VCaP (cell line): ENCODE measurements around the gene IQUB.
"Not testable (repeated sequence)": the region's sequence is repeated elsewhere in the genome, so short reads cannot be mapped to it uniquely, and the experiment has no call there.

Source experiments
- H3K27ac ChIP-seq: fragments of 450-650 bp; 2 replicates; pipeline ENCODE4 v1.5.1; 2017
- TF ChIP-seq, protein P1 (sequence below): fragments of 450-650 bp; conservative IDR thresholded peaks from 2 replicates; pipeline ENCODE4 v1.5.1; 2017; ENCODE audit warnings: mild to moderate bottlenecking, moderate library complexity

IQUB gene

DNA sequence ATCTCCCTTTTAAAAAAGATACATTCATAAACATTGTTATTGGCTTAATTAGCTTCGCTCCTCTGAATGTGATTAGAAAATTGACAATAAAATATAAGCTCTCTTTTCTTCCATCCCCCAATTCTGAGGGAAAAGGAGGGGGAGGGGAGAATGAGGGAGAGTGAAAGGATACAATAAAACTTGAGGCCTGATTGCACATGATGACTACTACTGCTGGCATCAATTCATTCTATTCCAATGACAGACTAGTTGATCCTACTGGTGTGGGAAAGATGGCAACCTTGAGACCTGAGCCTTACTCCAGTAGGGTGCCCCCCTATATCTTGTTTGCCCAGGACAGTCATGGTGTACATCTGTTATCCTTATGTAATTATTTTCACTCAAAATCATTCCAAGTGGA lies 4.5 kb upstream of the IQUB start:
- TF ChIP-seq, protein P1, sequence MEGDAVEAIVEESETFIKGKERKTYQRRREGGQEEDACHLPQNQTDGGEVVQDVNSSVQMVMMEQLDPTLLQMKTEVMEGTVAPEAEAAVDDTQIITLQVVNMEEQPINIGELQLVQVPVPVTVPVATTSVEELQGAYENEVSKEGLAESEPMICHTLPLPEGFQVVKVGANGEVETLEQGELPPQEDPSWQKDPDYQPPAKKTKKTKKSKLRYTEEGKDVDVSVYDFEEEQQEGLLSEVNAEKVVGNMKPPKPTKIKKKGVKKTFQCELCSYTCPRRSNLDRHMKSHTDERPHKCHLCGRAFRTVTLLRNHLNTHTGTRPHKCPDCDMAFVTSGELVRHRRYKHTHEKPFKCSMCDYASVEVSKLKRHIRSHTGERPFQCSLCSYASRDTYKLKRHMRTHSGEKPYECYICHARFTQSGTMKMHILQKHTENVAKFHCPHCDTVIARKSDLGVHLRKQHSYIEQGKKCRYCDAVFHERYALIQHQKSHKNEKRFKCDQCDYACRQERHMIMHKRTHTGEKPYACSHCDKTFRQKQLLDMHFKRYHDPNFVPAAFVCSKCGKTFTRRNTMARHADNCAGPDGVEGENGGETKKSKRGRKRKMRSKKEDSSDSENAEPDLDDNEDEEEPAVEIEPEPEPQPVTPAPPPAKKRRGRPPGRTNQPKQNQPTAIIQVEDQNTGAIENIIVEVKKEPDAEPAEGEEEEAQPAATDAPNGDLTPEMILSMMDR = no peak
- no peak overlapping the region for H3K27ac ChIP-seq

DNA sequence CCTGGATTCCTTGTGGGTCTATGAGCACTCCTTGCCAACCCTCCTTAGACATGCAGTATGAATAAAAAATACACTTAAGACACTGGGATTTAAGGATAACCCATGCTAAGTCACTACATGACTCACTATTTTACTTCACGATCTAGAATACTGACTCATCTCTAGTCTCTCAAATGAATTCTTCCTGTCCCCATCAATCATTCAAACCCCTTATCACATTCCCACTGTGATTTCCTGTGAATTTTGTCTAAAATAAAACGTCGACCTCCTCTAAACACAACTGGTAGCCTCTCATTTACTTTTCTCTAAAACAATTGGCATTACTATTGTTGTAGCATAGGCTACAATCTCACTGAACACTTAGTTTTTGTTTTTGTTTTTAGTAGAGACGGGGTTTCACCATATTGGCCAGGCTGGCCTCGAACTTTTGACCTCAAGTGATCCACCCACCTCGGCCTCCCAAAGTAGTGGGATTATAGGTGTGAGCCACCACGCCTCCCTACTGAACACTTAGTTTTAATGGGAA lies 3.9 kb upstream of the IQUB start:
- no peak overlapping the region for H3K27ac ChIP-seq
- TF ChIP-seq, protein P1 = no peak

DNA sequence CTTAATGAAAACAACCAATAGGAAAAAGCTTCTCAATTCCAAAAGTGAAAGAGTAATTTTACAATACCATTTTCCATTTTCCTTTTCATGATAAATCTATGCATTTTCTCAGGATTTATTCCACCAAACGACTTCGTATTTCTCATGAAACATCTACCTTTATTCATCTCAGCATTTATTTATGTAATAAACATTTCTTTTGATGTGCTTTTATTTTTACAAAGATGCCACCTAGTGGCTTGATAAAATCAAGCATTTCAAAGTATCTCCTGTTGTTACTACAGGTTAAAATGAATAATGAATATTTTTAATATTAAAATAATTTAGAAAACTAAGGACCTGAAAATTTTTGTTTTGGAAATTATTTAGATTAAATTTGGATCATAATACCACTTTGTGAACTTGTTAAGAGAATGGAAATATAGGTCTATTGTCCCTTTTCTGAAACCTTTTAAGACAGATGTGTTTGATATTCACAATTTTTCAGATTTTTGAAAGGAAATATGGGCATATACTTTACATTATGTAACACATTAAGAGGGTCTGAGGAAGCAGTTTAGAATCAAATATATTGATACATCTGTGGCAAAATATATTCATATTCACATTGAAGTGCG lies 2.7 kb upstream of the IQUB start:
- TF ChIP-seq, protein P1 = peak; percentile 77
- no peak overlapping the region for H3K27ac ChIP-seq

DNA sequence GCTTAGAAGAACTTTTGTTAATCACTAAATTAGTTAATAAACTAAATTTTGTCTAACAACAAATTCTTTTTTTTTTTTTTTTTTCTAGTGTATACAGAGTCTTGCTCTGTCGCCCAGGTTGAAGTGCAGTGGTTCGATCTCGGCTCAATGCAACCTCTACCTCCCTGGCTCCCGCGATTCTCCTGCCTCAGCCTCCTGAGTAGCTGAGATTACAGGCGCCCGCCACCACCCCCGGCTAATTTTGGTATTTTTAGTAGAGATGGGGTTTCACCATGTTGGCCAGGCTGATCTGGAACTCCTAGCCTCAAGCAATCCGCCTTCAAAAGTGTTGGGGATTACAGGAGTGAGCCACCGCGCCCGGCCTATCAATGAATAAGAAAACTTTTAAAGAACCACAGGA lies 1.1 kb upstream of the IQUB start:
- TF ChIP-seq, protein P1 = no peak
- H3K27ac ChIP-seq = peak overlapping the region; percentile 71

DNA sequence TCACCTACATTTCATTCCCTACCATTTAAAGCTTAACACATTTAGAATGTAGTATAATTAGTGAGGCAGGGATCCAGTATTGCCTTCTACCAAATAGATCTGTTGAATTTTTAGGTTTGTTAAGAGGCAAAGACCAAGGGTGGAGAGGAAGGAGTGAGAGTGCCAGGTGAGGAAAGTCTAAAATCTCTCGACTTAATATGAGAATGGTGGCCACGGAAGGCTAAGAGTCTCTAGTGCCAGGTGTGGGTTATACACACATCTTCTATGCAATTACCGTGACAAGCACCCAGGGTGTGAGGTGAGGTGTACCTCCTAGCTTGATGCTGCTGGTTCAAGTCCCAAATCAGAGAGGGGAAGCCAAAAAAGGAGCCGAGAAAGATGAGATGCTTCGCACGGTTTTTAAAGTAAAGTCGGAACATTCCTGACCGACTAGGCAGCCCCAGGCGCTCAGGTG lies 439 bp downstream of the IQUB start:
- H3K27ac ChIP-seq = peak overlapping the region; percentile 71
- TF ChIP-seq, protein P1 = no peak

DNA sequence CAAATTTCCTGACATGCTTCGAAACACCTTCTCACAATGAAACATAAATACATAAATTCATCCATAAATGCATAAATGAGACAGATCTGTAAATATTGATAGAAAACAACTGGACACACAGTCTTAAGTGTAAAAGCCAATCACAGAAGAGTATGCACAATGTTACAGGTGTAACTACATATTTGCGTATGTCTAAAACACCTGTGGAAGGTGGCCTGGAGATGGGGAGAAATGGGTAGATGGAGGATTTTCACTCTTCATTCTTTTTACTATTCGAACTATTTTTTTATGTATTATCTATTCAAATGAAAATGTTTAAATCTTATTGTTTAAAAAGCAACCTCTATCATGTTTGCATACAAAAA lies 860 bp downstream of the IQUB start:
- TF ChIP-seq, protein P1 = no peak
- H3K27ac ChIP-seq = peak overlapping the region; percentile 71

DNA sequence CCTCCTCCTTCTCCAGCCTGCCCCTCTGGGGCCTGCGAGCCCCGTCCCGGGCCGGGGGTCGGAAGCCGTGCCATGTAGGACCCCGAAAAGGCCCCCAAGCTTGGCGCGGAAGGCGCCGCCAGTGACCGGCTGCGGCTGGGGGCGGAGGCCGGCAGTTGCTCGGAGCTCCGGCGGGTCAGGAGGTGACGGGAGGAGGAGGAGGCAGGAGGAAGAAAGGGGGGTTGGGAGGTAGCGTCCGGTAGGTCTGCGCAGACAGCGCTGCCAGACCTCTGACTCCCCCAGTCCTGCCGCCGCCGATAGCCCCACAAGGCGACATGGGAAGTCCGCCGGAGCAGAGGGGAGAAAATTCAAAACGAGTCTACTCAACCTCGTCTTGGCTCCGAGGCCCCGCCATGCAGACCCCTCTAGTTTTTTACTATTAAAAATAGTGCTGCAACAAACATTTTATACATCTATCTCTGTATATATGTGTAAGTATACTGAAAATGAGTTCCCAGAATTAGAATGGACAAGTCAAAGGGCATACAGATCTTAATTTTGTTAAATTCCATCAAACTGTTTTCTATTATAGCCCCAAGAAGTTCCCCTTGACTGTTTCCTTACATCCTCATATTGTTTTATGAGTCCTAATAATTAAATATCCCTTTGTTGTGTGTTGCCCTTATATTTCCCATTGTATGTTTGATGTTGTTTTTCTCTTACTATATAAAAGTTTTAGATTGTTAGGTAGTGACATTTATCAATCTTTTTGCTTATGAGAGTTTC lies 1.4 kb downstream of the IQUB start:
- H3K27ac ChIP-seq = peak overlapping the region; percentile 71; the same call in 1 of the 2 replicates

DNA sequence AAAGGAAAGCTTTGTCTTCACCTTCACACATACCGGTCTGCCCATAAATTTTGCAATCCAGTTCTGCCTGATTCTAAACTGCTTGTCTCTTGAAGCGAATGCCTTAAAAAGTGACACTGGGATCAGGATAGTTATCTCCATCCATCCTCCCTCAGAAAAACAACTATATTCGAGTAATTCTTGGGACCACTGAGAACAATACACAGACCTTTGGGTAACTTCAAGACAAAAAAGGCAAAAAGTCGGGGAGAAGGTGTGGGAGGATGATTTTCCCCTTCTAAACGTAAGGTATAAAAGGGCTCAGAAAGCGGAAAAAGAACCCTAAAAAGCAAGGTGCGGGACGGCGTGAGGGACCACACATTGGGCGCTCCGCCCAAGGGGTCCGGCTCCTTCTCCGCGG lies 2.1 kb downstream of the IQUB start:
- peak overlapping the region; percentile 71; the same call in 1 of the 2 replicates for H3K27ac ChIP-seq

DNA sequence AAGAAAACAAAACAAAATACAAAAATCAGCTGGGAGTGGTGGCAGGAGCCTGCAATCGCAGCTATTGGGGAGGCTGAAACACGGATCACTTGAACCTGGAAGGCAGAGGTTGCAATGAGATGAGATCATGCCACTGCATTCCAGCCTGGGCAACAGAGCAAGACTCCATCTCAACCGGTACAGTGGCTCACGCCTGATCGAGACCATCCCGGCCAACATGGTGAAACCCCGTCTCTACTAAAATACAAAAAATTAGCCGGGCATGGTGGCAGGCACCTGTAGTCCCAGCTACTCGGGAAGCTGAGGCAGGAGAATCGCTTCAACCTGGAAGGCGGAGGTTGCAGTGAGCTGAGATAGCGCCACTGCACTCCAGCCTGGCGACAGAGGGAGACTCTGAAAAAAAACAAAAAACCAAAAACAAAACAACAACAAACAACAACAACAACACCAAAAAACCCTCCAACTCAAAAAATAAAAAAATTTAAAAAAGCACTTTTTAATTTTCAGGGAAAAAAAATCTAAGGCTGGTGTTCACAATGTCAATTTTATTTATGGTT lies 4.3 kb downstream of the IQUB start:
- not testable (repeated sequence) for H3K27ac ChIP-seq
